Kidney (tissue), 14 donors: ENCODE results near the gene MEOX1. TPM values are rescaled to one million over a fixed set of nuclear protein-coding genes. Genes with fewer than 3 reads are reported as not detected.
A peak's percentile ranks its signal among the peaks of the same experiment; 100 is the strongest.

Source experiments
- DNase-seq, 5 donors: peaks; one replicate each; pipeline ENCODE4 v3.0.0-alpha.2; 2013 to 2020
- FAIRE-seq: peaks from 2 replicates; lab custom pipeline; 2012; peaks lifted over from hg19 to GRCh38; lab: Jason Lieb, UNC
- H3K27ac ChIP-seq, 2 donors: one replicate each; pipeline ENCODE4 v1.7.0; 2013; ENCODE audit warnings: low read depth in 2 of 2, low read length in 2 of 2, inconsistent platforms in 1 of 2
- H3K27me3 ChIP-seq: one replicate; pipeline ENCODE4 v1.7.1; 2013; ENCODE audit warnings: low read length, inconsistent platforms; ENCODE audit not compliant: control insufficient read depth, insufficient read depth
- H3K36me3 ChIP-seq, 3 donors: one replicate each; pipeline versions ENCODE4 v1.7.0 to v1.7.1; 2013; ENCODE audit warnings: low read length in 3 of 3, control low read depth in 1 of 3, inconsistent platforms in 1 of 3; ENCODE audit not compliant: insufficient read depth in 3 of 3, control insufficient read depth in 2 of 3
- H3K4me1 ChIP-seq, 3 donors: one replicate each; pipeline versions ENCODE4 v1.7.0 to v1.7.1; 2013; ENCODE audit warnings: low read length in 3 of 3, inconsistent platforms in 1 of 3, low read depth in 1 of 3; ENCODE audit not compliant: control insufficient read depth in 2 of 3, insufficient read depth in 2 of 3
- H3K4me3 ChIP-seq, 3 donors: one replicate each; pipeline versions ENCODE4 v1.7.0 to v1.8.1; 2013; ENCODE audit warnings: low read length in 3 of 3, control low read depth in 1 of 3, inconsistent platforms in 1 of 3
- H3K9ac ChIP-seq, 3 donors: one replicate each; pipeline versions ENCODE4 v1.7.0 to v1.7.1; 2013; ENCODE audit warnings: low read length in 3 of 3, control low read depth in 1 of 3, inconsistent platforms in 1 of 3
- H3K9me3 ChIP-seq, 3 donors: one replicate each; pipeline versions ENCODE4 v1.7.0 to v1.7.1; 2013; ENCODE audit warnings: low read length in 3 of 3, control low read depth in 1 of 3, inconsistent platforms in 1 of 3; ENCODE audit not compliant: control insufficient read depth in 2 of 3, insufficient read depth in 1 of 3
- CTCF ChIP-seq: IDR thresholded peaks from 3 replicates; pipeline ENCODE4 v1.5.1; 2012; ENCODE audit warnings: mild to moderate bottlenecking, moderate library complexity, borderline replicate concordance; ENCODE audit not compliant: insufficient read depth; ENCODE audit errors: extremely low read depth
- intact Hi-C: fragments of 100-400 bp; cut with DNase I; formaldehyde crosslinking; loops from one replicate; pipeline ENCODE4 v1.11.1; 2022
- polyA plus RNA-seq: library from polyadenylated mRNA; stranded (reverse); fragments of 350-450 nt; fragmentation: Illumina TruSeq; extraction: RNeasy Lipid Tissue Mini Kit (QIAGEN cat#74804); gene quantifications from one replicate; pipeline ENCODE4 v1.2.3, GENCODE V29; 2014; ENCODE audit warnings: low read depth, low replicate concordance; ENCODE audit not compliant: insufficient read depth
- total RNA-seq: library from RNA; stranded (reverse); fragmentation: NEBNext Ultra II Directional; extraction: Animal tissue kit (Norgen Biotek cat#: 25700); gene quantifications from one replicate; pipeline ENCODE4 v1.2.1, GENCODE V29; 2021
- donor health status: control.
- donor health status: control.
- donor health status: control.
- donor health status: control.
- donor health status: control.
- donor health status: DM: yes; HTN: yes; CAD: no.
- donor health status: Normal renal cell carcinoma (clear cell type).

MEOX1 gene
- total and polyA plus RNA-seq, 2 donors from 2014 or later, result 1.4 TPM; not detected in 1

GRCh38 chr17:43645765-43646481 is 15.8 kb downstream of the MEOX1 start:
- Histone ChIP-seq H3K9me3 (no peaks in the 10 kb centered on the region), H3K36me3 (no peaks in the 10 kb centered on the region), H3K4me3 (peak overlapping the region in 1 of 3 donors; percentile 39), H3K27ac (peak overlapping the region; percentile 65 to 74), H3K27me3 (no peaks in the 10 kb centered on the region), H3K9ac (peak overlapping the region in 1 of 3 donors; percentile 35), H3K4me1 (no peaks in the 10 kb centered on the region)
- no peak for TF ChIP-seq CTCF
- DNase-seq (peak in 3 of 5 donors; percentile 73 to 89 (median 87)), FAIRE-seq (no peak)
- intact Hi-C loops, result no loop called here

GRCh38 chr17:43645450-43645764 is 16.3 kb downstream of the MEOX1 start:
- DNase-seq (no peak), FAIRE-seq (no peak)
- Histone ChIP-seq H3K27ac (peak overlapping the region; percentile 65 to 74), H3K4me3 (peak overlapping the region in 1 of 3 donors; percentile 39), H3K4me1 (no peaks in the 10 kb centered on the region), H3K27me3 (no peaks in the 10 kb centered on the region), H3K9ac (no peak overlapping the region), H3K9me3 (no peaks in the 10 kb centered on the region), H3K36me3 (no peaks in the 10 kb centered on the region)
- TF ChIP-seq CTCF, result no peak
- intact Hi-C loops, result no loop called here

GRCh38 chr17:43644081-43644480 is 17.6 kb downstream of the MEOX1 start:
- no peaks in the 10 kb centered on the region for H3K36me3 ChIP-seq
- TF ChIP-seq CTCF, result no peak
- intact Hi-C loops, result no loop called here
- H3K27ac ChIP-seq, result no peak overlapping the region
- H3K27me3 ChIP-seq, result no peaks in the 10 kb centered on the region
- no peak overlapping the region for H3K4me3 ChIP-seq
- H3K4me1 ChIP-seq, result no peaks in the 10 kb centered on the region
- DNase-seq (no peak), FAIRE-seq (no peak)
- no peaks in the 10 kb centered on the region for H3K9me3 ChIP-seq
- H3K9ac ChIP-seq, result no peak overlapping the region
